A673 (cell line): ENCODE results near the gene MCRS1. TPM values are rescaled to one million over a fixed set of nuclear protein-coding genes. Genes with fewer than 3 reads are reported as not detected.

ENCODE experiments used
- BruUV-seq: library from RNA; stranded (reverse); fragments of 400-500 nt; replicated peaks from 2 replicates; lab custom pipeline; 2021; lab: Mats Ljungman, UMichigan
- CTCF ChIA-PET: fragments of 300-600 bp; sonication (Branson Sonifier 250); formaldehyde crosslinking; loops from one replicate; lab custom pipeline; 2022; ENCODE audit warnings: antibody characterized with exemption; lab: Charles Lee
- POLR2A ChIA-PET: fragments of 300-600 bp; sonication (Branson Sonifier 250); formaldehyde crosslinking; loops from one replicate; lab custom pipeline; 2022; ENCODE audit warnings: antibody characterized with exemption; ENCODE audit not compliant: low non-redundant PET; lab: Charles Lee
- DNase-seq: peaks from one replicate; pipeline ENCODE4 v3.0.0-alpha.2; 2015; ENCODE audit warnings: low spot score
- H3K27ac ChIP-seq: fragments of 200-600 bp; sonication (generic); 2 replicates; pipeline ENCODE4 v1.5.1; 2016; ENCODE audit warnings: mixed run types, low read depth, mild to moderate bottlenecking, mixed read lengths, antibody characterized with exemption, low read length; ENCODE audit not compliant: poor library complexity, severe bottlenecking
- H3K27me3 ChIP-seq: fragments of 200-600 bp; sonication (generic); replicated peaks from 2 replicates; pipeline ENCODE4 v1.6.1; 2017; ENCODE audit warnings: mixed run types, low read depth, mild to moderate bottlenecking, mixed read lengths, antibody characterized with exemption, low read length; ENCODE audit not compliant: insufficient read depth, poor library complexity
- H3K36me3 ChIP-seq: fragments of 200-600 bp; sonication (generic); 2 replicates; pipeline ENCODE4 v1.6.1; 2016; ENCODE audit warnings: mixed run types, mild to moderate bottlenecking, mixed read lengths, antibody characterized with exemption, low read length; ENCODE audit not compliant: insufficient read depth, poor library complexity, severe bottlenecking
- H3K4me1 ChIP-seq: fragments of 200-600 bp; sonication (generic); 2 replicates; pipeline ENCODE4 v1.6.1; 2017; ENCODE audit warnings: mixed run types, mild to moderate bottlenecking, mixed read lengths, antibody characterized with exemption, low read length; ENCODE audit not compliant: insufficient read depth, poor library complexity, severe bottlenecking
- H3K4me3 ChIP-seq: fragments of 200-600 bp; sonication (generic); 2 replicates; pipeline ENCODE4 v1.5.1; 2016; ENCODE audit warnings: low read depth, mixed run types, mild to moderate bottlenecking, mixed read lengths, low read length; ENCODE audit not compliant: poor library complexity, severe bottlenecking
- H3K9me3 ChIP-seq: fragments of 200-600 bp; sonication (generic); 2 replicates; pipeline ENCODE4 v1.6.1; 2016; ENCODE audit warnings: mixed run types, low read depth, mild to moderate bottlenecking, mixed read lengths, antibody characterized with exemption, low read length; ENCODE audit not compliant: poor library complexity, severe bottlenecking
- CTCF ChIP-seq: fragments of 300-800, 200-600 bp; sonication (generic); conservative IDR thresholded peaks from 2 replicates; pipeline ENCODE4 v1.5.1; 2017; ENCODE audit warnings: low read depth, mild to moderate bottlenecking, antibody characterized with exemption, low read length, moderate library complexity, mixed read lengths
- EZH2 ChIP-seq: fragments of 200-600 bp; sonication (generic); IDR thresholded peaks from 2 replicates; pipeline ENCODE4 v1.6.1; 2017; ENCODE audit warnings: borderline replicate concordance, low read depth, mild to moderate bottlenecking, mixed read lengths, antibody characterized with exemption, low read length; ENCODE audit not compliant: poor library complexity, severe bottlenecking
- intact Hi-C: fragments of 100-400 bp; cut with micrococcal nuclease; formaldehyde crosslinking; loops from one replicate; pipeline ENCODE4 v1.10.0; 2022; ENCODE audit not compliant: unreplicated experiment
- total RNA-seq: library from RNA; stranded (reverse); gene quantifications from 2 replicates; pipeline ENCODE4 v1.2.3, GENCODE V29; 2021

The MCRS1 gene
- total RNA-seq, 1 experiment from 2014 or later = 79.6 TPM

- no peak overlapping the region for H3K27ac ChIP-seq
- H3K36me3 ChIP-seq = no peaks in the 10 kb centered on the region
- no peak for TF ChIP-seq CTCF
- TF ChIP-seq EZH2 = no peak
- DNase-seq = no peak
- no peak overlapping the region for H3K4me3 ChIP-seq
- H3K4me1 ChIP-seq = peaks cover 4% of the 10 kb centered on the region
- H3K9me3 ChIP-seq = no peaks in the 10 kb centered on the region
- ChIA-PET POLR2A (no interaction called here), CTCF (no interaction called here)
- intact Hi-C loops = no loop called here
- no peaks in the 10 kb centered on the region for H3K27me3 ChIP-seq
- no TSS peak for BruUV-seq
These were observed 25.3 kb downstream of the MCRS1 start for GRCh38 chr12:49542592-49543160.

- Histone ChIP-seq H3K27me3 (no peaks in the 10 kb centered on the region), H3K4me3 (no peak overlapping the region), H3K36me3 (no peaks in the 10 kb centered on the region), H3K4me1 (peaks cover 11% of the 10 kb centered on the region), H3K27ac (no peak overlapping the region), H3K9me3 (no peaks in the 10 kb centered on the region)
- TF ChIP-seq EZH2 (no peak), CTCF (no peak)
- ChIA-PET POLR2A (no interaction called here), CTCF (no interaction called here)
- no TSS peak for BruUV-seq
- no peak for DNase-seq
- intact Hi-C loops = no loop called here
These were observed 25.9 kb downstream of the MCRS1 start for GRCh38 chr12:49541911-49542505.

- no peak overlapping the region for H3K4me3 ChIP-seq
- BruUV-seq = no TSS peak
- H3K36me3 ChIP-seq = no peaks in the 10 kb centered on the region
- ChIA-PET CTCF (no interaction called here), POLR2A (no interaction called here)
- H3K27ac ChIP-seq = no peak overlapping the region
- TF ChIP-seq CTCF (no peak), EZH2 (no peak)
- no peaks in the 10 kb centered on the region for H3K27me3 ChIP-seq
- intact Hi-C loops = no loop called here
- no peaks in the 10 kb centered on the region for H3K9me3 ChIP-seq
- no peak for DNase-seq
- H3K4me1 ChIP-seq = peaks cover 11% of the 10 kb centered on the region
These were observed 26.6 kb downstream of the MCRS1 start for GRCh38 chr12:49541140-49541861.
